OCI-LY3 (cell line): Measurements from ENCODE around the gene SPAG4.

Experiments
- H2AFZ ChIP-seq: fragments of 200-600, 300-600 bp; shearing (Covaris generic); 2 replicates; pipeline ENCODE4 v1.6.0; 2014; ENCODE audit warnings: antibody characterized with exemption, low read depth, low read length
- H3K27ac ChIP-seq: fragments of 200-600, 300-600 bp; sonication (generic); 2 replicates; pipeline ENCODE4 v1.5.1; 2014; ENCODE audit warnings: mild to moderate bottlenecking, low read length, moderate library complexity, mixed read lengths
- H3K27me3 ChIP-seq: fragments of 200-600, 300-600 bp; sonication (generic); 2 replicates; pipeline ENCODE4 v1.6.1; 2014; ENCODE audit warnings: low read depth, low read length, mixed read lengths
- H3K36me3 ChIP-seq: fragments of 200-600, 300-600 bp; sonication (generic); replicated peaks from 2 replicates; pipeline ENCODE3; 2014; ENCODE audit warnings: low read depth, low read length, mixed read lengths
- H3K4me1 ChIP-seq: fragments of 300-600, 200-600 bp; sonication (generic); 2 replicates; pipeline ENCODE4 v1.6.1; 2014; ENCODE audit warnings: low read length, mixed read lengths
- H3K4me2 ChIP-seq: fragments of 200-600, 300-600 bp; sonication (generic); 2 replicates; pipeline ENCODE4 v1.6.1; 2014; ENCODE audit warnings: low read length, mixed read lengths
- H3K4me3 ChIP-seq: fragments of 300-600, 200-600 bp; sonication (generic); 2 replicates; pipeline ENCODE4 v1.5.1; 2014; ENCODE audit warnings: antibody characterized with exemption, mild to moderate bottlenecking, low read length, moderate library complexity
- H3K79me2 ChIP-seq: fragments of 300-600, 200-600 bp; shearing (Covaris generic); 2 replicates; pipeline ENCODE4 v1.6.1; 2014; ENCODE audit warnings: mild to moderate bottlenecking, low read length, mixed read lengths
- H3K9ac ChIP-seq: fragments of 300-600, 200-600 bp; shearing (Covaris generic); 2 replicates; pipeline ENCODE4 v1.6.0; 2014; ENCODE audit warnings: mild to moderate bottlenecking, low read length, moderate library complexity
- H3K9me3 ChIP-seq: fragments of 200-600, 300-600 bp; shearing (Covaris generic); 2 replicates; pipeline ENCODE4 v1.6.1; 2014; ENCODE audit warnings: low read length, mixed read lengths; ENCODE audit not compliant: insufficient read depth
- H4K20me1 ChIP-seq: fragments of 200-600, 300-600 bp; sonication (generic); 2 replicates; pipeline ENCODE4 v1.6.1; 2016; ENCODE audit warnings: low read length, mixed read lengths; ENCODE audit not compliant: insufficient read depth
- CTCF ChIP-seq: fragments of 200-600, 300-600 bp; sonication (generic); IDR thresholded peaks from 2 replicates; pipeline ENCODE4 v1.5.1; 2014; ENCODE audit warnings: antibody characterized with exemption, low read length, low read depth
- EZH2phosphoT487 ChIP-seq: fragments of 200-600 bp; shearing (Covaris generic); IDR thresholded peaks from 2 replicates; pipeline ENCODE4 v1.6.1; 2018; ENCODE audit warnings: antibody characterized with exemption, mixed run types, low read depth

Gene SPAG4

GRCh38 chr20:35616465-35617396 lies 1.1 kb downstream of the SPAG4 start:
- H3K4me2 ChIP-seq: peak overlapping the region; percentile 98
- peak overlapping the region; percentile 80 for H3K4me3 ChIP-seq
- H3K9ac ChIP-seq: peak overlapping the region; percentile 70
- peaks cover 64% of the 10 kb centered on the region for H3K4me1 ChIP-seq
- H3K79me2 ChIP-seq: no peaks in the 10 kb centered on the region
- no peaks in the 10 kb centered on the region for H3K27me3 ChIP-seq
- H3K36me3 ChIP-seq: peaks cover 9% of the 10 kb centered on the region
- peak overlapping the region; percentile 79 for H2AFZ ChIP-seq
- peaks cover 3% of the 10 kb centered on the region; the same call in 1 of the 2 replicates for H3K9me3 ChIP-seq
- 0 out of 2 replicates have a peak, but pooled peaks cover 7% of the 10 kb centered on the region for H4K20me1 ChIP-seq
- peak overlapping the region; percentile 22; the same call in 1 of the 2 replicates for H3K27ac ChIP-seq
- no peak for TF ChIP-seq CTCF
- no peak for TF ChIP-seq EZH2phosphoT487

GRCh38 chr20:35617397-35618262 lies 2.0 kb downstream of the SPAG4 start:
- Histone ChIP-seq H3K9me3 (no peaks in the 10 kb centered on the region), H3K9ac (peak overlapping the region; percentile 70), H3K27me3 (no peaks in the 10 kb centered on the region), H3K4me1 (peaks cover 56% of the 10 kb centered on the region), H2AFZ (peak overlapping the region; percentile 79), H3K79me2 (no peaks in the 10 kb centered on the region), H3K27ac (peak overlapping the region; percentile 22), H3K4me3 (peak overlapping the region; percentile 80), H4K20me1 (0 out of 2 replicates have a peak, but pooled peaks cover 7% of the 10 kb centered on the region), H3K4me2 (peak overlapping the region; percentile 98), H3K36me3 (peaks cover 10% of the 10 kb centered on the region)
- TF ChIP-seq CTCF (peak; percentile 39), EZH2phosphoT487 (no peak)

GRCh38 chr20:35618263-35619131 lies 2.9 kb downstream of the SPAG4 start:
- H3K27ac ChIP-seq: no peak overlapping the region
- H3K4me1 ChIP-seq: peaks cover 56% of the 10 kb centered on the region
- H3K9ac ChIP-seq: peak overlapping the region; percentile 70
- TF ChIP-seq CTCF (no peak), EZH2phosphoT487 (no peak)
- peak overlapping the region; percentile 98 for H3K4me2 ChIP-seq
- no peaks in the 10 kb centered on the region for H3K79me2 ChIP-seq
- H4K20me1 ChIP-seq: 0 out of 2 replicates have a peak, but pooled peaks cover 7% of the 10 kb centered on the region
- H3K9me3 ChIP-seq: no peaks in the 10 kb centered on the region
- no peak overlapping the region for H2AFZ ChIP-seq
- H3K36me3 ChIP-seq: peaks cover 10% of the 10 kb centered on the region
- H3K27me3 ChIP-seq: no peaks in the 10 kb centered on the region
- peak overlapping the region; percentile 80 for H3K4me3 ChIP-seq
